ENCODE measurements around the gene FOXRED2. TPM values are rescaled to one million over a fixed set of nuclear protein-coding genes. Genes with fewer than 3 reads are reported as not detected.
"Not testable (repeated sequence)": the region's sequence is repeated elsewhere in the genome, so short reads cannot be mapped to it uniquely, and the experiment has no call there.

FOXRED2 gene
- 12.2 and 13.8 TPM in 2 replicates for total RNA-seq
- 7.0 TPM for polyA plus RNA-seq (2012)

DNA sequence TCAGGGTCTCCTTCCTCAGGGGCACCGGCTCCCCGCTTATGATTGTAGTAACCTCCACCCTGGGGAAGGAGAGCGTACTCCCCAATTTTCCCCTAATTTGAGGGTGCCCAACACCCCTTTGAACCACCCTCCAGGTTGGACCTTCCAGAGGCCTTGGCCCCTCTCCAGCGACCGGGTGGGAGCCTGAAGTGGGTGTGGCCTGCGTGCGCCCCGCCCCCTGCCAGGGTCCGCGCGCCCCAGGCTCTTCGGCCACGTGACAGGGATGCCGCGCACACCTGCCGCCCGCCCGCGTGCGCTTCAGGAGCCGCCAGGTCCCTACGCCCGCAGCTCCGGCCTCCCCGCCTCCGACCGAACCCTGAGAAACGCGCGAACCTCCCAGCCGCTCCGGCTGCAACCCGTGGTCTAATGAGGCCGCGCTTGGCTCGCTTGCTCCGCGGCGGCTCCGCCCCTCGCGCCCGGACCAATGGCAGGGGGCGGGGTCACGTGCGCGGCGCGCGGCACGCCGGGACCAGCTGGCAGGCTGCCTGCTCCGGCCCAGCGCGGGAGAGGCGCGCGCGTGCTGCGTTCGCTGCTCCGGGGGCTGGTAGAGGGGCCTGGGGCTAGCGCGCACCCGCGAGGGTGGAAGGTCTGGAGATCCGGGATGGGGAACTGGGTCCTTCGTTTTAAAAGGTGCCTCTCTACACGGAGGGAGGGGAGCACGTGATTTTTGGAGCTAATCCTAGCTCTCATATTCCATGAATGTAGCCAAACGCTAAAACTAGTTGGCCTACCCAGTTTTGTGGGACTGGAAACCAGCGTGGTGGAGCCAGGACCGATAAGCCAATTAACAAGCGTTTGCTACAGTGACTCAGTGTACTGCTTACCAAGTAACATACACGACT, at the start of gene FOXRED2:
Gene FOXRED2 (minus strand): TSS at position 404 of the 881 bp plus-strand sequence. CDS start 618 bp downstream, outside the sequence.
- DNase-seq (ENCODE audit: low read depth), result peak; percentile 82

DNA sequence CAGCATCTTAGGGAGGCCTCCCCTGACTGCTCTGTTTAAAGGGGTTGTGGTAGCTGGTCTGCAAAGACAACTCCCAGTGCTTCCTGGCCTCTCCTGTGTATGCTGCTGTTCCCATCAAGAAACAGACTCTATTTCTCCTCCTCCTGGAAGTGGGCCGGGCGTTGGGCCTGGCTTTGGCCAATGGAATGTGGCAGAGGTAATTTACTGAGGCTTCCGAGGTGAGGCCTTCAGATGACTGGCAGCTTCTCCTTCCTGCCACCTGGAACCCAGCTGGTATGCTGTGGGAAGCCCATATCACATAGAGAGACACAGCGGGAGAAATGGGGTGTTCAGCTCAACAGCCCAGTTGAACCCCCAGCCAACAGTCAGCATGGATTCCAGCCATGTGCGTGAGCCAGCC, 47.3 kb upstream of the FOXRED2 start:
- no peak for DNase-seq (ENCODE audit: low read depth)

GRCh38 chr22:36552289-36552688, 45.4 kb upstream of the FOXRED2 start:
- no peak for DNase-seq (ENCODE audit: low read depth)

DNA sequence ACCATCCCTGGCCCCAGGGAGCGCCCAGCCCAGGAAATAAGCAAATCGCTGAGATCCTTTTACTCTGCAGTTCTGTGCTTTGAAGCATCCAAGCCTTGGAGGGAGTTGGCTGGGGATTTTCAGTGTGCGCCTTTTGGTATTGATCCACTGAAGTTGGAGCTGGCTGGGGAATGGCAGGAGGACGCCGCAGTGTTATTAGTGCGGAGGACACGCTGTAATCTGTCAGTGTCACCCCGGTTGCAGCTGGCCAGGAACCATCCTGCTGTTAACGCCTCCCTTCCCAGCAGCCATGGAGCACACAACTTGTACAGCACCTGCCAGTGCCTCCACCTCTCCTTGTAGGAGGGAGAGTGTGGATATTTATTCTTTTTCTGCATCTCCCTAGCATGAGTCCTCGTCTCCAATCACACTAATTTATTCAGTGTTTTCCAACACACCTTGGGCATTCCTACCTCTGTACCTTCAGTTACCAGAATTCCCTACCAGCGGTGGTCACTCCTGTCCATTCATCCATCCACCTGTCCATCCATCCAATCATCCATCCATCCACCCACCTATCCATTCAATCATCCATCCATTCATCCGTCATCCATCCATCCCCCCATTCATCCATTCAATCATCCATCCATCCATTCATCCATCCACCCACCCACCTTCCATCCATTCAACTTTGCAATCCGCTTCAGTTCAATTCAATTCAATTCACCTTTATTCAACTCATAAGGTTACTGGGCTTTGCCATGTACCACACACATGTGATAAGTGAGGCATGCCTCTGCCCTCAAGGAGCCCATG, 44.1 kb upstream of the FOXRED2 start:
- no peak for DNase-seq (ENCODE audit: low read depth)

- no peak for DNase-seq (ENCODE audit: low read depth)
Observed at GRCh38 chr22:36549033-36549432, 42.2 kb upstream of the FOXRED2 start.

DNA sequence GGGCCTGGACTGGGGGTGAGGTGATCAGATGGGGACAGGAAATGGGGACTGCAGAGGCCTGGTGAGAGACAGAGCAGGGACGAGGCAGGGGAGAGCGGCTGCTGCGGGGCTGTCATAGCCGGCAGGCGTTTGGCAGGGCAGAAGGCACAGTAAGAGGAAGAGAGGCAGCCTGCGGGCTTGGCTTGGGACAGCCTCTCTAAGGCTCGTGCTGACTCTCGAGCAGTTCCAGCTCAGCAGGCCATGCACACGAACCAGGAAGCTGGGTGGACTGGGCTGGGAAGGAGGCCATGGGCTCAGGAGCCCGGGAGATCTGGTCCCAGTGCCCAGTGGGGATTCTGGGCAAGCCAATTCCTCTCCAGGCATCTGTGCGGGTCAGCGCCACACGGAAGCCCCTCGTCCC, 41.8 kb upstream of the FOXRED2 start:
- no peak for DNase-seq (ENCODE audit: low read depth)

DNA sequence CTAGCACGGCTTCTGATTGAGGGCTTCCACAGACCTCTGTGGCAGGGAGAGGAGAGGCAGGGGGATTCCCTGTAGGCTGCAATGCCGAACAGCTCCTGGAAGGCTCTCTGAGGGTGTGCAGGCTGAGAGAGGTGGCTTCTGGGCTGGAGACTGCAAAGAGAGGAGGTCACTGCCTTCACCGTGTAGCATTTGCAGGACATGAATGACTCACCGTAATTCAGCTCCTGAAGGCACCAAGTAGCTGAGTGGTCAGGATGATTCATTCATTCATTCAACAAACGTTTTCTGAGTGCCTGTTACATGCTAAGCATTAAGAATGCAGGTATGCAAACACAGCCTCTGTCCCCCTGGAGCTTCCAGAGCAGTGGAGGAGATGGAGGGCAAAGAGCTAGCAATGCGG, 40.1 kb upstream of the FOXRED2 start:
- DNase-seq (ENCODE audit: low read depth), result no peak

- peak; percentile 50 for DNase-seq (ENCODE audit: low read depth)
Observed at GRCh38 chr22:36546092-36546804, 39.4 kb upstream of the FOXRED2 start.

GRCh38 chr22:36544107-36544620, 37.3 kb upstream of the FOXRED2 start:
- no peak for DNase-seq (ENCODE audit: low read depth)

- peak; percentile 82 for DNase-seq (ENCODE audit: low read depth)
Observed at GRCh38 chr22:36541831-36542411, 35.1 kb upstream of the FOXRED2 start.

DNA sequence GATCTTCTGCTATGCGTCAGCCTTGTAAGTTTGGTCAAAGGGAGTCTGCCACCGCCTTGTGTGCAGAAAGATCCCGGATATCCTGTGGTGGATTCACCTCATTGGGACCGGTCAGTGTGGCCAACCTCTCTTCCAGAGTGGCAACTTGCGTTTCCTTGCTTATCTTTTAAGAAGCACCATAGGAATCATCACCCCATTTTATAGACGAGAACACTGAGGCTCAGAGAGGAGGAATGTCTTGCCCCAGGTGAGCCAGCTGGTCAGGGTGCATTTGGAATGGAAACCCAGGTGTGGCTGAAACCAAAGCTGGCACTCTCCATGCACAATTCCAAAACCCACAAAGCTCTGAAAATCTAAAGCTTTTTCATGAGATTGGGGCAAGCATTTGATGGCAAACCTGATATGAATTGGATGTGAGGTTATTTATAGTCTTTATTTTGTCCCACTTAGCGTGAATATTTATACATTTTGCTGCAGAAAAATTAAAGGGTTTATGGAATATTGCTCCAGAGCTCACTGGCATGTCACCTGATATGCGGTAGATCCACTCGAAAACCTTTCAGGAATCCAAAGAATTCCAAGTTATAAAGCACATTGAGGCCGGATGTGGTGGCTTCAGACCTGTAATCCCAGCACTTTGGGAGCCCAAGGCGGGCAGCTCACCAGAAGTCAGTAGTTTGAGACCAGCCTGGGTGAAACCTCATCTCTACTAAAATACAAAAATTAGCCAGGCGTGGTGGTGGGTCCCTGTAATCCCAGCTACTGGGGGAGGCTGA, 34.2 kb upstream of the FOXRED2 start:
- no peak for DNase-seq (ENCODE audit: low read depth)

DNA sequence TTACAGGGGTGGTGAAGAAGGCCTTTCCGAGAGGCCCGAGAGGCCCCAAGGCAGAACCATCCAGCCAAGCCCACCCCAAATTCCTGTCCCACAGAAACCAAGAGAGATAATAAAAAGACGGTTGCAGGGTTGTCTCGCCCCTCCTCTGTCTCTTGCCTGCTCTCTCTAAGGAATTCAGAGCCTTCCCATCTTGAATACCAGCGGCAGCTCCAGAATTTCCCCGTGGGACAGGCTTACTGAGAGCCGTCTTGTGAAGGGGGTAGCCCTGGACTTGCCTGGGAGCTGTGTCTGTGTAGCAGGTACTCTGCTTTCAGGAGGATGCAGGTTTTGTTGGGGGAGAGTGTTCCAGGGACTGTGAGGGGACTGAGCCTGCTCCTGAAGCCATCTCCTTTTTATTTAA, 31.7 kb upstream of the FOXRED2 start:
- DNase-seq (ENCODE audit: low read depth), result no peak

- DNase-seq (ENCODE audit: low read depth), result peak; percentile 89
Observed at GRCh38 chr22:36536717-36537116, 29.9 kb upstream of the FOXRED2 start.

DNA sequence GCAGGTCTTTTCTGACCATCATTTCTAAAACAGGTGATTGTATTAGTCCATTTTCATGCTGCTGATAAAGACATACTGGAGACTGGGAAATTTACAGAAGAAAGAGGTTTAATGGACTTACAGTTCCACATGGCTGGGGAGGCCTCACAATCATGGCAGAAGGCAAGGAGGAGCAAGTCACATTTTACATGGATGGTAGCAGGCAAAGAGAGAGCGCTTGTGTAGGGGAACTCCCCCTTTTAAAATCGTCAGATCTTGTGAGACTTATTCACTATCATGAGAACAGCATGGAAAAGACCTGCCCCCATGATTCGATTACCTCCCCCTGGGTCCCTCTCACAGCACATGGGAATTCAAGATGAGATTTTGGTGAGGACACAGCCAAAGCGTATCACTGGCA, 26.5 kb upstream of the FOXRED2 start:
- not testable (repeated sequence) for DNase-seq (ENCODE audit: low read depth)

DNA sequence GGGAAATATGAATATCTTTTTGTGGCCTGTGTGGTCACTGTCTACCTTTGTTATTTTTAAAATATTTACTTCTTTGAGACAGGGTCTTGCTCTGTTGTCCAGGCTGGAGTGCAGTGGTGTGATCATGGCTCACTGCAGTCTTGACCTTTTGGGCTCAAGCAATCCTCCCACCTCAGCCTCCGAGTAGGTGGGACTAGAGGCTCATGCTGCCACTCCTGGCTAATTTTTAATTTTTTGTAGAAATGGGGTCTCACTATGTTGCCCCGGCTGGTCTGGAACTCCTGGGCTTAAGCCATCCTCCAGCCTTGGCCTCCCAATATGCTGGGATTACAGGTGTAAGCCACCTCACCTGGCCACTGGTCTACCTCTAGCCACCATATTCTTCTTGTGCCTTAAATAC, 25.6 kb upstream of the FOXRED2 start:
- no peak for DNase-seq (ENCODE audit: low read depth)

DNA sequence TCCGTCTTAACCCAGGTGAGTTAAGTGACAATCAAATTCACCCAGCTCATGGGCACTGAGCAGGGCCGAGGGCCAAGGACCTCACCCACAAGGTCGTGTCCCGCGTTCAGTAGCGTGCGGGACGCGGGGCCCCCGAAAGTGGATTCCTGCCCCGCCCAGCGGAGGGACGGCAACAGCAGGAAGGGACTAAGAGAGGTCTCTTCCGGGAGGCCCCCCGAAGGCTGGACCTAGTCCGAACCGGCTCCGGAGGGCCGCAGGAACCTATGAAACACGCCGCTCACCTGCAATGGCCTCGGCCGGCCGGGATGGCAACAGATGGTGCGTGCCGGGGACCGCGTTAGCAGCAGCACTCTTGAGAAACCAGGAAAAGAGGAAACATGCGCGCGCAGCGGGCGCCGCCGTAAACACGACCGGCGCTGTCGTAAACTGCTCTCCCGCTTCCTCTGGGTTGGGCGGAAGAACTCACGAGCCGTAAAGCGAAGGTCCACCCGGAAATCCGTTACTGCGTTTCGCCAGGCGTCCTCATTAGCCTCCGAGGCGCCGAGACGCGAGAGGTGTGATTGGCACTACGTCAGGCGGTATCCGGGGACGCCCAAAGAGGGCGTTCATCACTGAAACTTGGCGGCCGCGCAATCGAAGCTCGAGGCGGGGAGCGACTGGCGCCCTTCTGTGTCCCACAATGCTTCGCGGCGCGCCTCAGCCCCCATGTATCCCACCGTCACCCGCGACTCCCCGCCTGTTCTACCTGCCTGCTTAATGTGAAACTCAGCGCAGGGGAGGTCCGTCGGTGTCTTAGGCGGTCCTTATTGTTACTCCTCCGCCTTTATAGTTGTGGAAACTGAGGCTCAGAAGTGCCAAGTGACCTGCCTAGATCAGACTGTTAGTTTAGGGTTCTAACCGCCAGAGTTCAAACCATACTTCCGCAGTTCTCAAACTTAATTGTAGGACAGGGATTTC, 22.2 kb upstream of the FOXRED2 start, which contains the start of gene EIF3D:
Gene EIF3D (minus strand): TSS at position 372 of the 957 bp plus-strand sequence. CDS start 3,045 bp downstream, outside the sequence.
- DNase-seq (ENCODE audit: low read depth), result peak; percentile 100

DNA sequence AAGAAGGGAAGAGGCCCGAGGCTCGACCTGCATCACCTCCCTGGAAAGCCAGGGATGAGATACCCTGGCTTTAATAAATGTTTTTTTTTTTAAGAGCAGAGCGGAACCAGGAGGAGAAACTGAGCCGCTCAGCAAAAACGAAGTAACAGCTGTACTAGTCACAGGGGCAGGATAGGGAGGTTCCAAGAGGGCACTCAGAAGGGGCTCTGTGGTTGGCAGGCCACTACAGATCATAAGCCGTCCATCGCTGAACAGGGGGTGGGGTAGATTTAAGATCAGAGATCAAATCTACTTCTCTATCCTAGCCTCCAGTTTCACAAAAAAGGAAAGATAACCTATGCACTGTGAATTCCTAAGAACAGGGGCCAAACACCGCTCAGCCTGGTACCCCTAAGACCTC, 21.5 kb upstream of the FOXRED2 start:
- peak; percentile 56 for DNase-seq (ENCODE audit: low read depth)

DNA sequence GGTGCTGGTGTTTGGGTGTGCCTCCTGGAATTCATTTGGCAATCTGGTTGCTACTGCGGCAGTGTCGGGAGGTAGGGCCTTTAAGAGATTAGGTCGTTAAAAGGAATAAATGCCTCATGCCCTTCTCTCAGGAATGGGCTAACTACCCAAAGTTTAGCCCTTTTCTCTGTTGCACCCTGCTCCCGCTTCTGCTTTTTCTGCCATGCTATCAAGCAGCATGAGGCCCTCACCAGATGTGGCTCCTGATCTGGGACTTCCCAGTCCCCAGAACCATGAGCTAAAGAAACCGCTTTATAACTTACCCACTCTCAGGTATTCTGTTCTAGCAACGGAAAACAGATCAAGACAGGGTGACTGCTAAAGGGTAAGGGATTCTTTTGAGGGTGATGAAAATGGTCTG, 15.8 kb upstream of the FOXRED2 start:
- no peak for DNase-seq (ENCODE audit: low read depth)

DNA sequence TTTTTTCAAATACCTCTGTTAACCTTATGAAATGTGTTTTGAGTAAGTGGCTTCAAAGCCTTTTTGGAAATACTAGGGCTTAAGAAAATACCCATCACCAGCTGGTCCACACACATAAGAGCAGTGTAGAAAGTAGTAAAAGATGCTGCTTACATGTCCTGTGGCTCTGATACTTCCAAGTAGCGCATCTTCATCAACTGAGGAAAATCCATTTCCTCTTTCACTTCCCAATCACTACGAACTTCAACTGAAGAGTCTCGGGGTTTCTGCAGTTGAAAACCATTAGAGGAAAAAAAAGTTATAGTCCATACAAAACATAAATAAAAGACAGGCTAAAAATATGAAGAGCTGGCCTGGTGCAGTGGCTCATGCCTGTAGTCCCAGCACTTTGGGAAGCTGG, 13.6 kb upstream of the FOXRED2 start:
- DNase-seq (ENCODE audit: low read depth), result no peak

Measured in myocyte (in vitro differentiated cells).